RWPE2 (cell line): ENCODE results near the gene SLC23A1.

ENCODE experiments used
- ATAC-seq: fragments of 200-7000 bp; cut with Tn5 transposase; 3 replicates; pipeline ENCODE4 v1.9.1; 2021; ENCODE audit warnings: low read depth
- DNase-seq: peaks from one replicate; pipeline ENCODE4 v3.0.0-alpha.2; 2020; ENCODE audit warnings: low spot score
- H3K27ac ChIP-seq: fragments of 450-650 bp; 2 replicates; pipeline ENCODE4 v1.5.1; 2017; ENCODE audit warnings: mild to moderate bottlenecking; ENCODE audit not compliant: poor library complexity, severe bottlenecking
- H3K27me3 ChIP-seq: fragments of 250-450 bp; sonication (Bioruptor Pico); 2 replicates; pipeline ENCODE4 v1.5.1; 2021; ENCODE audit warnings: mild to moderate bottlenecking, moderate library complexity; ENCODE audit not compliant: insufficient read depth, poor library complexity, severe bottlenecking
- H3K36me3 ChIP-seq: fragments of 250-450 bp; sonication (Bioruptor Pico); 2 replicates; pipeline ENCODE4 v1.5.1; 2020; ENCODE audit warnings: low read depth, mild to moderate bottlenecking, moderate library complexity
- H3K4me1 ChIP-seq: fragments of 250-450 bp; sonication (Bioruptor Pico); 2 replicates; pipeline ENCODE4 v1.5.1; 2021; ENCODE audit warnings: mild to moderate bottlenecking, moderate library complexity; ENCODE audit not compliant: insufficient read depth, poor library complexity, severe bottlenecking
- H3K4me3 ChIP-seq: fragments of 250-450 bp; sonication (Bioruptor Pico); 2 replicates; pipeline ENCODE4 v1.5.1; 2021; ENCODE audit warnings: mild to moderate bottlenecking, moderate library complexity; ENCODE audit not compliant: severe bottlenecking
- H3K9me3 ChIP-seq: fragments of 250-450 bp; sonication (Bioruptor Pico); 2 replicates; pipeline ENCODE4 v1.5.1; 2021; ENCODE audit warnings: mild to moderate bottlenecking, moderate library complexity; ENCODE audit not compliant: severe bottlenecking
- TF ChIP-seq, protein P1 (sequence below): fragments of 450-650 bp; IDR thresholded peaks from one replicate; pipeline ENCODE4 v1.5.1; 2017; ENCODE audit warnings: mild to moderate bottlenecking, moderate library complexity; ENCODE audit not compliant: poor library complexity, severe bottlenecking

The SLC23A1 gene

DNA sequence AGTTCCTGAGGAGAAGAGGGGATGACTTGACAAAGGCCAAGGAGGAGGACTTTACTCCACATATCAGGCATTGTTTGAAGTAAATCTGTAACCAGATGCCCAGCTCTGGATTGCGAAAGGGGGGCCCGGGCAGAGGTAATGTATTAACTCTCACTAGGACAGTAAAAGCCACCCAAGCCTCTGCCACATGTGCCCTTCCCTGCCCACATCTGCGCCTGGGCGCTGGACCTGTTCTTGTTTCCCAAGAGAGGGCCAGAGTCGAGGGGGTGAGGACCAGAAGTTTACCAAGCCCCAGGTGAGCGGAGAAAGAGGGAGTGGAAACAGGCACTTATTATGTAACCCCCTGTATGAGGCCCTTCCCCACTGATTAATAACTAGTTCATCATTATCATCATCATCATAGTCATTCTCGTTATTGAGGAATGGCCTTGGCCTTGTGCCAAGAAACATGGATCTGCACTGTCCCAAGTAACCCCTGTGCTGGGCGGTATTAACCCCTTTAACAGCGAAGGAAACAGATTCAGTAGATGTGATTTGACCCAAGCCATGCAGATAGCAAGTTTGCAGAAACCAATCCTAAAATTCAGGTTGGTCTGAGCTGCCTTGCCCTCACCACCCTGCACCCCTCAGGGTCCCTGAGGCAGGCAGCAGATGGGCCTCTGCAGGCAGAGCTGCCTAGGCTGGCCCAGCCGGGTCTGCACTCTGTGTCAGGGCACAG is at the start of gene SLC23A1:
SLC23A1 (minus strand) TSS at position 23 of the 718 bp plus-strand sequence. CDS start 44 bp downstream, outside the sequence.
- Histone ChIP-seq H3K27ac (no peak within 1 kb of the TSS), H3K27me3 (no peaks in the 10 kb centered on the region), H3K4me3 (no peak within 1 kb of the TSS), H3K36me3 (no peaks in the 10 kb centered on the region), H3K9me3 (no peaks in the 10 kb centered on the region), H3K4me1 (peaks cover 14% of the 10 kb centered on the region)
- TF ChIP-seq, protein P1, sequence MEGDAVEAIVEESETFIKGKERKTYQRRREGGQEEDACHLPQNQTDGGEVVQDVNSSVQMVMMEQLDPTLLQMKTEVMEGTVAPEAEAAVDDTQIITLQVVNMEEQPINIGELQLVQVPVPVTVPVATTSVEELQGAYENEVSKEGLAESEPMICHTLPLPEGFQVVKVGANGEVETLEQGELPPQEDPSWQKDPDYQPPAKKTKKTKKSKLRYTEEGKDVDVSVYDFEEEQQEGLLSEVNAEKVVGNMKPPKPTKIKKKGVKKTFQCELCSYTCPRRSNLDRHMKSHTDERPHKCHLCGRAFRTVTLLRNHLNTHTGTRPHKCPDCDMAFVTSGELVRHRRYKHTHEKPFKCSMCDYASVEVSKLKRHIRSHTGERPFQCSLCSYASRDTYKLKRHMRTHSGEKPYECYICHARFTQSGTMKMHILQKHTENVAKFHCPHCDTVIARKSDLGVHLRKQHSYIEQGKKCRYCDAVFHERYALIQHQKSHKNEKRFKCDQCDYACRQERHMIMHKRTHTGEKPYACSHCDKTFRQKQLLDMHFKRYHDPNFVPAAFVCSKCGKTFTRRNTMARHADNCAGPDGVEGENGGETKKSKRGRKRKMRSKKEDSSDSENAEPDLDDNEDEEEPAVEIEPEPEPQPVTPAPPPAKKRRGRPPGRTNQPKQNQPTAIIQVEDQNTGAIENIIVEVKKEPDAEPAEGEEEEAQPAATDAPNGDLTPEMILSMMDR: no peak
- peak; percentile 16; the same call in 2 of the 3 replicates for ATAC-seq
- DNase-seq: no peak

DNA sequence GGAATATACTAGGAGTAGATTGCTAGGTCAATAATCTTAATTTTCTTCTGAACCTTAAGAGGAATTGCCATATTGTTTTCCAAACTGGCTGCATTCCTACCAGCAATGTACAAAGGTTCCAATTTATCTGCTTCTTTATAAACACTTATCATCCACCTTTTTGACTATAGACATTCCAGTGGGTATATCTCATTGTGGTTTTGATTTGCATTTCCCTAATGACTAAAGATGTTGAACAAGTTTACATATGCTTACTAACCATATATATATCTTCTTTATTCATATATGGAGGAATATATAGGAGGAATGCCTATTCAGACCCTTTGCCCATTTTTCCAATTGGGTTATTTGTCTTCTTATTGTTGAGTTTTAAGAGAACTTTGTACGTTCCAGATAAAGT is 48.6 kb upstream of the SLC23A1 start:
- no peaks in the 10 kb centered on the region for H3K4me1 ChIP-seq
- peak; percentile 40; the same call in 1 of the 3 replicates for ATAC-seq
- TF ChIP-seq, protein P1: no peak

GRCh38 chr5:139430015-139430414 is 46.9 kb upstream of the SLC23A1 start:
- Histone ChIP-seq H3K36me3 (peaks cover 7% of the 10 kb centered on the region; the same call in 1 of the 2 replicates), H3K9me3 (no peaks in the 10 kb centered on the region), H3K4me1 (no peaks in the 10 kb centered on the region), H3K4me3 (no peak overlapping the region), H3K27me3 (no peaks in the 10 kb centered on the region), H3K27ac (no peak overlapping the region)
- DNase-seq (no peak), ATAC-seq (no peak)
- TF ChIP-seq, protein P1: no peak

More for the DNA sequence above, 48.6 kb upstream of the SLC23A1 start:
- no peak overlapping the region for H3K4me3 ChIP-seq
- peaks cover 4% of the 10 kb centered on the region; the same call in 1 of the 2 replicates for H3K36me3 ChIP-seq
- no peaks in the 10 kb centered on the region for H3K9me3 ChIP-seq
- no peak for DNase-seq
- H3K27me3 ChIP-seq: no peaks in the 10 kb centered on the region
- no peak overlapping the region for H3K27ac ChIP-seq

DNA sequence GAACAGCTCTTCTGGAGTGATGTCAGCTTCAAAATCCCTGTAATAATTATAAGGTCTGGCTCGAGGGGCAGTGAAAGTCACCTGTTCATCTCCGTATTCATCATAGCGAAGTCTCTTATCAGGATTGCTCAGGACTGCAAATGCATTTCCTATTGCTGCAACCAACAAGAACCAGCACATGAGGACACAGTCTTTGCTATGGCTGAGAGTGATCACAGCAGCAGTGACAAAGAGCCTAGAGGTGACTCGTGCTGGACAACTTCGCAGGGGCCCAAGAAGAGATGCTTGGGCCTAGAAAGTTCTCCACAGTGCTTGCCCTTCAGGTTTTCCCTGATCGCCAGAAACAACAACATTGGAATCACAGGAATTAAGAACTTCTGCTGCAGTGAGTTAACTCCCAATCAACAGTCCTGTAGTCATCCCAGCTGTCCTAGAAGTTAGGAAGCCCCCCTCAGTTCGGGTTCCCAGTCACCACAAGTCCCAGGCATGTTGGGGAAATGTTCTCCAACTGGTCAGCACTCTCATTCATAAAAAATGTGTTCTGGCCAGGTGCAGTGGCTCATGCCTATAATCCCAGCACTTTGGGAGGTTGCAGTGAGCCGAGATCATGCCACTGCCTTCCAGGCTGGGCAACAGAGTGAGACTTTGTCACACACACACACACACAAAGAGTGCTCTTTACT is 43.2 kb upstream of the SLC23A1 start:
- H3K36me3 ChIP-seq: peaks cover 5% of the 10 kb centered on the region; the same call in 1 of the 2 replicates
- H3K4me1 ChIP-seq: no peaks in the 10 kb centered on the region
- TF ChIP-seq, protein P1: no peak
- no peak overlapping the region for H3K4me3 ChIP-seq
- no peak overlapping the region for H3K27ac ChIP-seq
- H3K27me3 ChIP-seq: no peaks in the 10 kb centered on the region
- ATAC-seq: 0 out of 3 replicates have a peak, but pooled peaks have one; percentile 24
- no peak for DNase-seq
- H3K9me3 ChIP-seq: no peaks in the 10 kb centered on the region
